ENCODE results near the gene CDC42BPA.

DNA sequence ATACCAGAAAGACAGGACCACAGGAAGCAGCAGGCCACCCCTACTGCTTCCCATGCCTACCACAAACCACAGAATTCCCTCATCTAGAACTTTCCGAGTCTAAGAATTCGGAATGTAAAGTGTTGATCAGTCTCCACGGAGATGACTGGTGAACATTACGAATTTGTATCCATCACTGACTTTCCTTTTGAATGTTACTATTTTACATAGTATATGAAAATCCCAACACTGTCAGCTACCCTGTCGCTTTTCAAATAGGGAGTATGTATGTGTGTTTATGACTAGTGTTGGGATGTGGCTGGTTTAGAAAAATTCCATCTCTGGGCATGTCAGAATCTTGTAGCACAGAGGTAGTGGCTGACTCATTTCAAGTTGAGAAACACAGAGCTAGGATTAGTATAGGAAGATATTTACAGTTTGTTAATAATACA lies 260.0 kb downstream of the CDC42BPA start:
- TF ChIP-seq, protein P1, sequence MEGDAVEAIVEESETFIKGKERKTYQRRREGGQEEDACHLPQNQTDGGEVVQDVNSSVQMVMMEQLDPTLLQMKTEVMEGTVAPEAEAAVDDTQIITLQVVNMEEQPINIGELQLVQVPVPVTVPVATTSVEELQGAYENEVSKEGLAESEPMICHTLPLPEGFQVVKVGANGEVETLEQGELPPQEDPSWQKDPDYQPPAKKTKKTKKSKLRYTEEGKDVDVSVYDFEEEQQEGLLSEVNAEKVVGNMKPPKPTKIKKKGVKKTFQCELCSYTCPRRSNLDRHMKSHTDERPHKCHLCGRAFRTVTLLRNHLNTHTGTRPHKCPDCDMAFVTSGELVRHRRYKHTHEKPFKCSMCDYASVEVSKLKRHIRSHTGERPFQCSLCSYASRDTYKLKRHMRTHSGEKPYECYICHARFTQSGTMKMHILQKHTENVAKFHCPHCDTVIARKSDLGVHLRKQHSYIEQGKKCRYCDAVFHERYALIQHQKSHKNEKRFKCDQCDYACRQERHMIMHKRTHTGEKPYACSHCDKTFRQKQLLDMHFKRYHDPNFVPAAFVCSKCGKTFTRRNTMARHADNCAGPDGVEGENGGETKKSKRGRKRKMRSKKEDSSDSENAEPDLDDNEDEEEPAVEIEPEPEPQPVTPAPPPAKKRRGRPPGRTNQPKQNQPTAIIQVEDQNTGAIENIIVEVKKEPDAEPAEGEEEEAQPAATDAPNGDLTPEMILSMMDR (IDR thresholded peaks at IDR 0.05): no peak
- no peak for TF ChIP-seq POLR2A (IDR thresholded peaks at IDR 0.05)

Measured in testis (tissue), 2 donors.